Endodermal cell (in vitro differentiated cells): Measurements from ENCODE around the gene UGP2. TPM values are rescaled to one million over a fixed set of nuclear protein-coding genes. Genes with fewer than 3 reads are reported as not detected.

Source experiments
- DNase-seq: peaks from one replicate; pipeline ENCODE4 v3.0.0-alpha.2; 2017
- H3K27ac ChIP-seq: 2 replicates; pipeline ENCODE4 v1.5.1; 2013; ENCODE audit warnings: mild to moderate bottlenecking, low read depth, low read length, moderate library complexity
- H3K27me3 ChIP-seq: 2 replicates; pipeline ENCODE4 v1.6.1; 2013; ENCODE audit warnings: mild to moderate bottlenecking, low read length, moderate library complexity; ENCODE audit not compliant: insufficient read depth, control insufficient read depth, poor library complexity, severe bottlenecking
- H3K36me3 ChIP-seq: 2 replicates; pipeline ENCODE4 v1.7.0; 2013; ENCODE audit warnings: mild to moderate bottlenecking, low read length, moderate library complexity; ENCODE audit not compliant: control insufficient read depth, insufficient read depth
- H3K4me1 ChIP-seq: one replicate; pipeline ENCODE4 v1.7.0; 2013; ENCODE audit warnings: low read length; ENCODE audit not compliant: control insufficient read depth, insufficient read depth
- H3K4me3 ChIP-seq: 2 replicates; pipeline ENCODE4 v1.5.1; 2013; ENCODE audit warnings: mild to moderate bottlenecking, low read length, moderate library complexity
- H3K9ac ChIP-seq: 2 replicates; pipeline ENCODE4 v1.6.1; 2013; ENCODE audit warnings: mild to moderate bottlenecking, low read length, moderate library complexity; ENCODE audit not compliant: poor library complexity, severe bottlenecking; ENCODE audit errors: extremely low read depth
- H3K9me3 ChIP-seq: 2 replicates; pipeline ENCODE4 v1.6.1; 2013; ENCODE audit warnings: mild to moderate bottlenecking, low read length, moderate library complexity; ENCODE audit not compliant: control insufficient read depth
- H3K27ac Mint-ChIP-seq: 2 replicates; pipeline ENCODE4 v1.8.0; 2020; ENCODE audit warnings: mixed read lengths
- H3K27me3 Mint-ChIP-seq: 2 replicates; pipeline ENCODE4 v1.8.0; 2021; ENCODE audit warnings: mild to moderate bottlenecking, mixed read lengths; ENCODE audit not compliant: insufficient read depth
- H3K36me3 Mint-ChIP-seq: 2 replicates; pipeline ENCODE4 v1.8.0; 2020; ENCODE audit warnings: low read depth, mixed read lengths
- H3K4me1 Mint-ChIP-seq: 2 replicates; pipeline ENCODE4 v1.8.0; 2020; ENCODE audit warnings: mixed read lengths
- H3K4me3 Mint-ChIP-seq: 2 replicates; pipeline ENCODE4 v1.8.0; 2020; ENCODE audit warnings: mild to moderate bottlenecking, moderate library complexity, mixed read lengths
- H3K9me3 Mint-ChIP-seq: 2 replicates; pipeline ENCODE4 v1.8.0; 2020; ENCODE audit warnings: mild to moderate bottlenecking, mixed read lengths
- WGBS, 2 experiments: methylation state at CpG; one replicate each; pipeline versions ENCODE4 v1.1.5 to v1.1.7; 2013; ENCODE audit warnings: missing lambda C conversion rate in 2 of 2, mixed read lengths in 1 of 2; ENCODE audit not compliant: insufficient coverage in 1 of 2, insufficient read length in 1 of 2; 5-methylcytosine and 5-hydroxymethylcytosine counted together
- total RNA-seq, 2 donors: library from RNA; stranded (reverse); fragmentation: NEBNext Ultra II Directional in 1 of 2; extraction: Animal tissue kit (Norgen Biotek cat#: 25700) in 1 of 2; gene quantifications; 2 replicates in 1 of 2; 3 replicates in 1 of 2; pipeline ENCODE4 v1.2.1, GENCODE V29; 2021
- TF ChIP-seq, protein P1 (sequence below): fragments of 200-600 bp; sonication (generic); conservative IDR thresholded peaks from 2 replicates; pipeline ENCODE4 v1.5.0; 2021; ENCODE audit warnings: antibody characterized with exemption, mild to moderate bottlenecking

The UGP2 gene
- total RNA-seq, 2 donors from 2014 or later = 104 to 136 TPM

DNA sequence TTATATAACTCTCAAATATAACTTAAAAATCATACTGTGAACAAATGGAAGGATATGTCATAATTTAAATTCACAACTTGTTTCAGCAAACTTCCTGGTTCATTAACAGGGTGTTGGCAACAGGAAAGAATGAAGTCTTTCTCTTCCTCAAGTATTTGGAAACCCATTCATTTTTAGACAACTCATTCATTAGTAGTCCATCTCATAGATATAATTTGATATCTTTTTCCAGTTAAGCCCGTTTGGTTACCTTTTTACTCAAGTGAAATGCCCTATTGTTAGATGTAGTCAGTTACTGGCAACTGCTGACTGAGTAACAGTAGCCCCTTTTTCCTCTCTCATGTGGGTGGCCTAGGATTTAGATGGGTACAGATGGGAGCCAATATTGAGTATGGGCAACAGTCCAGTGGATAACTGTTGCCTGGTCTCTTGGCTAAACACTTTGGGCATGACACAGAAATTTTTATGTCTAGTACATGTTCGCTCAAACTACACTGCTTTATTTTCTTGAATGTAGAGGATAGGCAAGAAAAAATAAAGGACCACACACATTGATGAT, 4.6 kb upstream of the UGP2 start:
- no peaks in the 10 kb centered on the region for H3K9me3 Mint-ChIP-seq
- TF ChIP-seq, protein P1, sequence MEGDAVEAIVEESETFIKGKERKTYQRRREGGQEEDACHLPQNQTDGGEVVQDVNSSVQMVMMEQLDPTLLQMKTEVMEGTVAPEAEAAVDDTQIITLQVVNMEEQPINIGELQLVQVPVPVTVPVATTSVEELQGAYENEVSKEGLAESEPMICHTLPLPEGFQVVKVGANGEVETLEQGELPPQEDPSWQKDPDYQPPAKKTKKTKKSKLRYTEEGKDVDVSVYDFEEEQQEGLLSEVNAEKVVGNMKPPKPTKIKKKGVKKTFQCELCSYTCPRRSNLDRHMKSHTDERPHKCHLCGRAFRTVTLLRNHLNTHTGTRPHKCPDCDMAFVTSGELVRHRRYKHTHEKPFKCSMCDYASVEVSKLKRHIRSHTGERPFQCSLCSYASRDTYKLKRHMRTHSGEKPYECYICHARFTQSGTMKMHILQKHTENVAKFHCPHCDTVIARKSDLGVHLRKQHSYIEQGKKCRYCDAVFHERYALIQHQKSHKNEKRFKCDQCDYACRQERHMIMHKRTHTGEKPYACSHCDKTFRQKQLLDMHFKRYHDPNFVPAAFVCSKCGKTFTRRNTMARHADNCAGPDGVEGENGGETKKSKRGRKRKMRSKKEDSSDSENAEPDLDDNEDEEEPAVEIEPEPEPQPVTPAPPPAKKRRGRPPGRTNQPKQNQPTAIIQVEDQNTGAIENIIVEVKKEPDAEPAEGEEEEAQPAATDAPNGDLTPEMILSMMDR = no peak
- no peaks in the 10 kb centered on the region for H3K4me1 ChIP-seq
- peaks cover 10% of the 10 kb centered on the region for H3K4me1 Mint-ChIP-seq
- H3K4me3 Mint-ChIP-seq = no peak overlapping the region
- H3K36me3 Mint-ChIP-seq = no peaks in the 10 kb centered on the region
- no peak for DNase-seq
- WGBS, 2 experiments = 80 to 84% methylated on average over 1 to 2 of the region's 2 CpGs
- no peaks in the 10 kb centered on the region for H3K27me3 ChIP-seq
- H3K9ac ChIP-seq = no peak overlapping the region
- no peaks in the 10 kb centered on the region for H3K9me3 ChIP-seq
- no peak overlapping the region for H3K27ac Mint-ChIP-seq
- no peaks in the 10 kb centered on the region for H3K36me3 ChIP-seq
- no peaks in the 10 kb centered on the region for H3K27me3 Mint-ChIP-seq
- H3K27ac ChIP-seq = no peak overlapping the region
- H3K4me3 ChIP-seq = no peak overlapping the region

DNA sequence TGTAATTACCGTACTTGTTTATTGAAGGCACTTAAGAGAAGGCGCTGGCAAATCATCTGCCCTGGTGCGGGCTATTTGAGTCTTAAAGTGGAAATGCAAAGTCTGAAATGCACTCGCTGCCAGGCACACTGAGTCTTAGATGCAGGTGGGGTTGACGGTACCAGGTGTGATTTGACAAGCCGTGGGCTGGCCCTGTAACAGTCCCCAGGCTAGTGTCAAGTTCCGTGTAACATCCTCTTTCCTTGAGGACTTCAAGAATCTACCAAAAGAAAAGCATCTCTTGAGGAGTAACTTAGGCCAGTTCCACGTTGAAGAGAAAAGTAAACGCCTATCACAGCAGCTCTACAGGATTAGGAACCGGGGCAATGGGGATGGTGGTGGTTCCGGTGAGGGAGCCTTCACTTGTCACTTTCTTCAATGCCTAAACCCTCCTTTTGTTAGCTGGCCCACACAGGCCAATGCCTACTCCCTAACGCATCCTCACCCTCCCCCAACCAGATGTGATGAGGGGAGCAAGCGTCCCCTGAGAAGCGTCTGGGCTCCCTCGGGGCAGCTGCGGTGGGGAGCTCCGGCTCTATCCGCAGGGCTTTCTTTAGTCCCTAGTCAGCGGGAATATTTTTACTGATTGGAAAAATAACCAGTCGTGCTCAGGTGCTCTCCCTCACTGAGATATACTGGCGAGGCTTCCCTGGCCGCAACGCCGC, 1.5 kb upstream of the UGP2 start:
- no peaks in the 10 kb centered on the region for H3K27me3 Mint-ChIP-seq
- TF ChIP-seq, protein P1 = no peak
- H3K27me3 ChIP-seq = no peaks in the 10 kb centered on the region
- no peaks in the 10 kb centered on the region for H3K36me3 ChIP-seq
- peak overlapping the region; percentile 99 for H3K27ac Mint-ChIP-seq
- WGBS, 2 experiments = 9 to 14% methylated on average over 15 to 24 of the region's 24 CpGs
- H3K27ac ChIP-seq = no peak overlapping the region
- no peaks in the 10 kb centered on the region for H3K36me3 Mint-ChIP-seq
- H3K9me3 ChIP-seq = no peaks in the 10 kb centered on the region
- H3K4me1 Mint-ChIP-seq = peaks cover 32% of the 10 kb centered on the region
- H3K4me3 Mint-ChIP-seq = peak overlapping the region; percentile 98
- peak overlapping the region; percentile 94 for H3K4me3 ChIP-seq
- H3K9me3 Mint-ChIP-seq = no peaks in the 10 kb centered on the region
- no peak for DNase-seq
- H3K9ac ChIP-seq = peak overlapping the region; percentile 68
- H3K4me1 ChIP-seq = no peaks in the 10 kb centered on the region

DNA sequence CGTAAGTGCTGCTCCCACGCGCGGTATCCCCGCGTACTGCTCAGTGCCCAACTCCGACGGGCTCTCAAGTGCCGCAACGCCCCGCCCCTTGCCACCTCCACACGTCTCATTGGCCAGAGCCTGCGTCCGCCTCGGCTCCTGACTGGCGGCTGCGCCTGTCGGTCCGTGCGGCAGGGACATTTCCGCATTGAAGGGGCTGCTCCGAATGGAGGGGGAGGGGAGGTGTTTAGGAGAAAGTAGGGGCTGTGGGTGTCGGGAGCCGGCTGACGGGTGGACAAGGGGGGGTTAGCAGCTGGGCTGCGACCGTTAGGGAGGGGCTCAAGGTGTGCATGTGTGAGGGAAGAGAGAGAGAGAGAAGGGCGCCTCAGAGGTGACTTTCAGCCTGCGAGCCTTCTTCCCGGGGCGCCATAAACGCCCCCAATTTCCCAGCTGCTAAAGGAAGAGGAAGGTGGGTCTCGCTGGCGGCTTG, 877 bp upstream of the UGP2 start:
- Mint-ChIP-seq H3K9me3 (no peaks in the 10 kb centered on the region), H3K36me3 (no peaks in the 10 kb centered on the region), H3K27me3 (no peaks in the 10 kb centered on the region), H3K4me1 (peaks cover 38% of the 10 kb centered on the region), H3K27ac (peak overlapping the region; percentile 99), H3K4me3 (peak overlapping the region; percentile 98)
- Histone ChIP-seq H3K27ac (peak overlapping the region; percentile 95), H3K4me3 (peak overlapping the region; percentile 94), H3K36me3 (no peaks in the 10 kb centered on the region), H3K9ac (peak overlapping the region; percentile 68), H3K9me3 (no peaks in the 10 kb centered on the region), H3K27me3 (no peaks in the 10 kb centered on the region), H3K4me1 (no peaks in the 10 kb centered on the region)
- DNase-seq = peak; percentile 99
- TF ChIP-seq, protein P1 = no peak
- 0% methylated on average over 6 to 34 of the region's 34 CpGs for WGBS, 2 experiments
